Prostate gland (tissue), 2 donors: ENCODE measurements around the gene OR52M1.

Source experiments
- CTCF ChIP-seq, 4 experiments: fragments of 200-600 bp in 2 of 4; fragments of 450-650 bp in 2 of 4; sonication (generic) in 2 of 4; IDR thresholded peaks; 1 replicate in 3 of 4; 2 replicates in 1 of 4; pipeline ENCODE4 v1.5.1; 2016 to 2019; ENCODE audit warnings: antibody characterized with exemption in 4 of 4, mild to moderate bottlenecking in 2 of 4, moderate library complexity in 2 of 4
- POLR2A ChIP-seq: fragments of 450-650 bp; IDR thresholded peaks from one replicate; pipeline ENCODE4 v1.6.1; 2016; ENCODE audit warnings: antibody characterized with exemption, mild to moderate bottlenecking
- POLR2AphosphoS5 ChIP-seq: sonication (generic); formaldehyde crosslinking; IDR thresholded peaks from one replicate; pipeline ENCODE4 v1.6.1; 2017; ENCODE audit warnings: antibody characterized with exemption

DNA sequence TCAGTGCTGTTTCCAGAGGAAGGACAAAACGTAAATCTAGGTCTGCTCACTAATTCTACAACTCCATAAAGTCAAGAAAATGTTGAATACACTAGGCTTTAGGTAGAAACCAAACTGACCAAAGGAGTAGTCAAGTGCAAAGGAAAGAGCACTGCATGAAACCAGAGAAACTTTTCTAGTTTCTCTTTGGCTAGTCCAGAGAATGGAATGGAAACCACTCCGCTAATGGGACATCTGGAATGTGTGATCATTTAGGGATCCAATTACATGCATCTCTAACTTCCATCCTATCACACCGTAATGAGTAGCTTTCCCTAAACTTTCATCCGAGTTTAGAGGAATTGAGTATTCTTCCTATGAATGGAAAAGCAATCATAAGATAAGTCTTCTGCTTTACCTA, 2.4 kb downstream of the OR52M1 start:
- TF ChIP-seq POLR2AphosphoS5 (no peak), CTCF (IDR thresholded peaks at IDR 0.05) (no peak), POLR2A (no peak)
